ENCODE measurements around the gene RIN3.

GRCh38 chr14:92466059-92466458, 47.5 kb upstream of the RIN3 start:
- TF ChIP-seq CTCF (IDR thresholded peaks at IDR 0.05 in 8 of 11, conservative IDR thresholded peaks at IDR 0.05 in 3 of 11) (peak in 1 of 11 experiments; percentile 4), POLR2A (IDR thresholded peaks at IDR 0.05) (no peak)

Data from spleen (tissue), 7 donors.